Calu3 (cell line): Measurements from ENCODE around the gene TNFRSF25. TPM values are rescaled to one million over a fixed set of nuclear protein-coding genes. Genes with fewer than 3 reads are reported as not detected.
"Not testable (repeated sequence)": the region's sequence is repeated elsewhere in the genome, so short reads cannot be mapped to it uniquely, and the experiment has no call there.

Source experiments
- BruUV-seq: library from RNA; stranded (reverse); fragments of 400-500 nt; replicated peaks from 2 replicates; lab custom pipeline; 2021; lab: Mats Ljungman, UMichigan
- CTCF ChIA-PET: fragments of 300-600 bp; sonication (Branson Sonifier 250); formaldehyde crosslinking; loops from one replicate; lab custom pipeline; 2022; ENCODE audit warnings: antibody characterized with exemption; lab: Charles Lee
- DNase-seq: peaks from one replicate; pipeline ENCODE4 v3.0.0; 2022
- H3K27ac Mint-ChIP-seq: one replicate; pipeline ENCODE4 v1.8.0; 2022; ENCODE audit warnings: mixed read lengths; ENCODE audit not compliant: unreplicated experiment
- H3K27me3 Mint-ChIP-seq: one replicate; pipeline ENCODE4 v1.8.0; 2022; ENCODE audit warnings: mixed read lengths; ENCODE audit not compliant: unreplicated experiment
- H3K36me3 Mint-ChIP-seq: one replicate; pipeline ENCODE4 v1.8.0; 2022; ENCODE audit warnings: mild to moderate bottlenecking, moderate library complexity, mixed read lengths; ENCODE audit not compliant: insufficient read depth, unreplicated experiment
- H3K4me1 Mint-ChIP-seq: one replicate; pipeline ENCODE4 v1.8.0; 2022; ENCODE audit warnings: mild to moderate bottlenecking, low read depth, mixed read lengths; ENCODE audit not compliant: unreplicated experiment
- H3K4me3 Mint-ChIP-seq: one replicate; pipeline ENCODE4 v1.8.0; 2022; ENCODE audit warnings: mild to moderate bottlenecking, low read depth, moderate library complexity, mixed read lengths; ENCODE audit not compliant: unreplicated experiment
- H3K9me3 Mint-ChIP-seq: one replicate; pipeline ENCODE4 v1.8.0; 2022; ENCODE audit warnings: low read depth, mixed read lengths; ENCODE audit not compliant: unreplicated experiment
- CTCF ChIP-seq: fragments of 200-600 bp; IDR thresholded peaks from one replicate; pipeline ENCODE4 v1.8.0; 2022; ENCODE audit warnings: antibody characterized with exemption; ENCODE audit not compliant: unreplicated experiment
- intact Hi-C: fragments of 100-400 bp; cut with micrococcal nuclease; formaldehyde crosslinking; loops from one replicate; pipeline ENCODE4 v1.10.0; 2022; ENCODE audit not compliant: unreplicated experiment
- total RNA-seq: library from RNA; stranded (reverse); gene quantifications from 2 replicates; pipeline ENCODE4 v1.2.3, GENCODE V29; 2022

The TNFRSF25 gene
- total RNA-seq, 1 experiment from 2014 or later, result 6.4 TPM

- Mint-ChIP-seq H3K27me3 (peaks cover 17% of the 10 kb centered on the region), H3K9me3 (no peaks in the 10 kb centered on the region), H3K4me3 (no peak overlapping the region), H3K36me3 (peaks cover 5% of the 10 kb centered on the region), H3K27ac (no peak overlapping the region), H3K4me1 (no peaks in the 10 kb centered on the region)
- no peak for DNase-seq
- CTCF ChIA-PET, result interaction anchor here (1.4 kb wide), 1 partner anchor 10 kb away, joined by 5 read pairs; no protein-coding TSS in a partner anchor
- BruUV-seq, result no TSS peak
- TF ChIP-seq CTCF, result no peak
- intact Hi-C loops, result no loop called here
Measured at GRCh38 chr1:6450943-6451373, 15.0 kb downstream of the TNFRSF25 start.

GRCh38 chr1:6450486-6450885 lies 15.5 kb downstream of the TNFRSF25 start:
- CTCF ChIA-PET, result interaction anchor here (1.4 kb wide), 1 partner anchor 10 kb away, joined by 5 read pairs; no protein-coding TSS in a partner anchor
- H3K36me3 Mint-ChIP-seq, H3K27ac Mint-ChIP-seq, DNase-seq, H3K9me3 Mint-ChIP-seq, intact Hi-C loops, BruUV-seq, H3K4me1 Mint-ChIP-seq, H3K4me3 Mint-ChIP-seq: not testable (repeated sequence)
- H3K27me3 Mint-ChIP-seq, result peaks cover 17% of the 10 kb centered on the region

GRCh38 chr1:6450005-6450450 lies 15.9 kb downstream of the TNFRSF25 start:
- peaks cover 21% of the 10 kb centered on the region for H3K27me3 Mint-ChIP-seq

GRCh38 chr1:6448749-6449631 lies 17.0 kb downstream of the TNFRSF25 start:
- no TSS peak for BruUV-seq
- CTCF ChIA-PET, result interaction anchor here (0.5 kb wide), 1 partner anchor 69 kb away, joined by 6 read pairs; no protein-coding TSS in a partner anchor
- Mint-ChIP-seq H3K4me1 (no peaks in the 10 kb centered on the region), H3K9me3 (no peaks in the 10 kb centered on the region), H3K36me3 (peaks cover 5% of the 10 kb centered on the region), H3K4me3 (peak overlapping the region; percentile 30), H3K27ac (no peak overlapping the region), H3K27me3 (peaks cover 28% of the 10 kb centered on the region)
- DNase-seq, result no peak
- intact Hi-C loops, result no loop called here
- TF ChIP-seq CTCF, result no peak

More at GRCh38 chr1:6450005-6450450, 15.9 kb downstream of the TNFRSF25 start:
- no peak for TF ChIP-seq CTCF
- no peak overlapping the region for H3K4me3 Mint-ChIP-seq
- no TSS peak for BruUV-seq
- H3K4me1 Mint-ChIP-seq, result no peaks in the 10 kb centered on the region
- no peaks in the 10 kb centered on the region for H3K9me3 Mint-ChIP-seq
- no peak overlapping the region for H3K27ac Mint-ChIP-seq
- intact Hi-C loops, result no loop called here
- CTCF ChIA-PET, result interaction anchor here (1.4 kb wide), 1 partner anchor 10 kb away, joined by 5 read pairs; no protein-coding TSS in a partner anchor
- no peak for DNase-seq
- H3K36me3 Mint-ChIP-seq, result peaks cover 5% of the 10 kb centered on the region
